PC-3 (cell line): ENCODE measurements around the gene SNTN. TPM values are rescaled to one million over a fixed set of nuclear protein-coding genes. Genes with fewer than 3 reads are reported as not detected.

Source experiments
- ATAC-seq: fragments of 200-7000 bp; cut with Tn5 transposase; 2 replicates; pipeline ENCODE4 v1.9.1; 2020; ENCODE audit warnings: mild to moderate bottlenecking, moderate library complexity
- BruUV-seq: library from RNA; stranded (reverse); fragments of 400-500 nt; replicated peaks from 2 replicates; lab custom pipeline; 2021; lab: Mats Ljungman, UMichigan
- CTCF ChIA-PET: fragments of 300-600 bp; sonication (Branson Sonifier 250); formaldehyde crosslinking; loops from one replicate; lab custom pipeline; 2022; ENCODE audit warnings: antibody characterized with exemption; lab: Charles Lee
- POLR2A ChIA-PET: fragments of 300-600 bp; sonication (Branson Sonifier 250); formaldehyde crosslinking; loops from one replicate; lab custom pipeline; 2022; ENCODE audit warnings: antibody characterized with exemption; ENCODE audit not compliant: unreplicated experiment; lab: Charles Lee
- DNase-seq: peaks from one replicate; pipeline ENCODE4 v3.0.0-alpha.2; 2015
- H2AFZ ChIP-seq: fragments of 300-600 bp; sonication (generic); 2 replicates; pipeline ENCODE4 v1.6.0; 2016; ENCODE audit warnings: antibody characterized with exemption, low read length
- H3F3A ChIP-seq: fragments of 300-600 bp; sonication (generic); one replicate; pipeline ENCODE4 v1.6.0; 2017; ENCODE audit warnings: antibody characterized with exemption, low read length, control low read depth, mild to moderate bottlenecking; ENCODE audit not compliant: unreplicated experiment
- H3K27ac ChIP-seq: fragments of 300-600 bp; sonication (generic); 2 replicates; pipeline ENCODE4 v1.5.1; 2016; ENCODE audit warnings: mild to moderate bottlenecking, low read length
- H3K27me3 ChIP-seq: fragments of 300-600 bp; sonication (generic); 2 replicates; pipeline ENCODE4 v1.6.1; 2016; ENCODE audit warnings: low read length, mixed read lengths
- H3K36me3 ChIP-seq: fragments of 300-600 bp; sonication (generic); 2 replicates; pipeline ENCODE4 v1.6.1; 2016; ENCODE audit warnings: low read depth, mixed run types, low read length, mixed read lengths
- H3K4me1 ChIP-seq: fragments of 300-600 bp; sonication (generic); 2 replicates; pipeline ENCODE4 v1.5.1; 2016; ENCODE audit warnings: low read length; ENCODE audit not compliant: insufficient read depth
- H3K4me2 ChIP-seq: fragments of 300-600 bp; sonication (generic); 2 replicates; pipeline ENCODE4 v1.6.0; 2016; ENCODE audit warnings: low read length
- H3K4me3 ChIP-seq: fragments of 300-600 bp; sonication (generic); 2 replicates; pipeline ENCODE4 v1.5.1; 2016; ENCODE audit warnings: mild to moderate bottlenecking, low read length, mixed read lengths
- H3K79me2 ChIP-seq: fragments of 300-600 bp; sonication (generic); 2 replicates; pipeline ENCODE4 v1.6.1; 2017; ENCODE audit warnings: low read length, mixed read lengths
- H3K9ac ChIP-seq: fragments of 300-600 bp; sonication (generic); 2 replicates; pipeline ENCODE4 v1.6.0; 2016; ENCODE audit warnings: mild to moderate bottlenecking, low read length
- H3K9me2 ChIP-seq: fragments of 300-600 bp; sonication (generic); replicated peaks from 2 replicates; pipeline ENCODE4 v1.6.1; 2016; ENCODE audit warnings: mixed run types, low read length, mixed read lengths
- H3K9me3 ChIP-seq: fragments of 300-600 bp; sonication (generic); 2 replicates; pipeline ENCODE4 v1.6.1; 2016; ENCODE audit warnings: low read length, mixed read lengths
- H4K20me1 ChIP-seq: fragments of 300-600 bp; sonication (generic); 2 replicates; pipeline ENCODE4 v1.6.1; 2016; ENCODE audit warnings: low read length, mixed read lengths
- CTCF ChIP-seq: fragments of 300-600 bp; sonication (generic); conservative IDR thresholded peaks from 2 replicates; pipeline ENCODE4 v1.5.1; 2017; ENCODE audit warnings: antibody characterized with exemption, low read depth, mild to moderate bottlenecking, low read length
- EZH2 ChIP-seq: fragments of 300-600 bp; sonication (generic); IDR thresholded peaks from one replicate; pipeline ENCODE4 v1.6.1; 2017; ENCODE audit warnings: antibody characterized with exemption, mild to moderate bottlenecking, low read length; ENCODE audit not compliant: unreplicated experiment
- EZH2phosphoT487 ChIP-seq: fragments of 300-600 bp; sonication (generic); IDR thresholded peaks from 2 replicates; pipeline ENCODE4 v1.6.1; 2018; ENCODE audit warnings: mild to moderate bottlenecking, antibody characterized with exemption, low read length, borderline replicate concordance
- intact Hi-C: fragments of 100-400 bp; cut with micrococcal nuclease; formaldehyde crosslinking; loops from 2 replicates; pipeline ENCODE4 v1.9.0; 2023
- total RNA-seq: library from RNA; depleted of rRNA; stranded (reverse); fragments of >200 nt; gene quantifications from 2 replicates; pipeline ENCODE4 v1.2.3, GENCODE V29; 2014; rRNA removed

SNTN gene
- total RNA-seq, 1 experiment from 2014 or later = not detected

DNA sequence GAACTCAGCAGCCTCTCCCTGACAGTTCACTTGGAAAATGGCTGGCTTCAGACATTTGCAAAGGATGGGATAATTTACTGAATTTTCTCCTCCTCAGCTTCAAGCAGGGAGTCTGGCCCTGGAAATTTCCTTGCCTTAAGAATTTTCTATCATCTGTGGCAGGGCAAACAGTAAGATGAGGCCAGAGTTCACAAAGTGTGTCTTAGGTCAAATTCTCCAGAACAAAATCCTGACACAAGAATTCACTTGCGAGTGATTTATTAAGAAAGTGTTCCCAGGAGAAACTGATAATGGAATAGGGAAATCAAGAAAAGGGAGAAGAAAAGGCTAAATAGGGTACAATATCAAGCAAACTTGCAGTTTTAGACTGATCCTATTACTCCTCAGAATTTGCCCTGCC, 55.3 kb downstream of the SNTN start:
- Histone ChIP-seq H3K4me2 (no peak overlapping the region), H3K27ac (no peak overlapping the region), H3K4me1 (no peaks in the 10 kb centered on the region), H3K9ac (no peak overlapping the region), H2AFZ (no peak overlapping the region), H3K27me3 (no peaks in the 10 kb centered on the region), H3K9me3 (no peaks in the 10 kb centered on the region), H4K20me1 (no peaks in the 10 kb centered on the region), H3K4me3 (no peak overlapping the region), H3K79me2 (no peaks in the 10 kb centered on the region), H3K9me2 (no peaks in the 10 kb centered on the region), H3K36me3 (no peaks in the 10 kb centered on the region), H3F3A (no peaks in the 10 kb centered on the region)
- POLR2A ChIA-PET = no interaction called here
- DNase-seq (no peak), ATAC-seq (no peak)
- no TSS peak for BruUV-seq
- TF ChIP-seq EZH2 (no peak), CTCF (no peak), EZH2phosphoT487 (no peak)
- intact Hi-C loops = no loop called here
- CTCF ChIA-PET = no interaction called here

GRCh38 chr3:63709576-63709975, 57.1 kb downstream of the SNTN start:
- no peaks in the 10 kb centered on the region for H3K4me1 ChIP-seq
- H3K9me3 ChIP-seq = no peaks in the 10 kb centered on the region
- H2AFZ ChIP-seq = no peak overlapping the region
- ATAC-seq = no peak
- ChIA-PET CTCF (no interaction called here), POLR2A (no interaction called here)
- H3K4me2 ChIP-seq = no peak overlapping the region
- TF ChIP-seq EZH2phosphoT487 = no peak
- TF ChIP-seq EZH2 = no peak
- TF ChIP-seq CTCF = no peak
- no peaks in the 10 kb centered on the region for H3K79me2 ChIP-seq
- no peak overlapping the region for H3K4me3 ChIP-seq
- no peaks in the 10 kb centered on the region for H3K27me3 ChIP-seq
- no peaks in the 10 kb centered on the region for H4K20me1 ChIP-seq
- no peaks in the 10 kb centered on the region for H3K9me2 ChIP-seq
- no peak for DNase-seq
- H3F3A ChIP-seq = no peaks in the 10 kb centered on the region
- BruUV-seq = no TSS peak
- no peaks in the 10 kb centered on the region for H3K36me3 ChIP-seq
- no peak overlapping the region for H3K9ac ChIP-seq
- intact Hi-C loops = no loop called here
- no peak overlapping the region for H3K27ac ChIP-seq

Other genes with a start within 250 kb of the SNTN start
- gene C3orf49, start 166.6 kb downstream of the SNTN start, total RNA-seq = not detected in 2 replicates
- 26.7 and 41.8 TPM in 2 replicates for gene THOC7, start 211.1 kb downstream of the SNTN start, total RNA-seq
- gene ATXN7, start 211.2 kb downstream of the SNTN start, total RNA-seq = 3.6 and 6.3 TPM in 2 replicates